Stimulated activated effector memory CD8-positive, alpha-beta T cell treated with anti-CD3 and anti-CD28 coated beads, Interleukin-12 subunit alpha, Interleukin-12 subunit beta, amount 100 ng/mL, for 72 hours (primary cell): ENCODE results near the gene HIRIP3.

Experiments
- ATAC-seq: fragments of 150-1000 bp; cut with Tn5 transposase; 2 replicates; pipeline ENCODE4 v1.10.0; 2021
- DNase-seq, 2 donors: peaks; one replicate each; pipeline ENCODE4 v3.0.0; 2021 to 2022; ENCODE audit warnings: low spot score in 2 of 2
- H3K27ac Mint-ChIP-seq: one replicate; pipeline ENCODE4 v1.8.0; 2022; ENCODE audit warnings: mild to moderate bottlenecking, mixed read lengths
- H3K36me3 Mint-ChIP-seq: one replicate; pipeline ENCODE4 v1.8.0; 2022; ENCODE audit warnings: mild to moderate bottlenecking, mixed read lengths
- H3K4me1 Mint-ChIP-seq: one replicate; pipeline ENCODE4 v1.8.0; 2022; ENCODE audit warnings: mixed read lengths
- H3K4me3 Mint-ChIP-seq: one replicate; pipeline ENCODE4 v1.8.0; 2022; ENCODE audit warnings: mild to moderate bottlenecking, mixed read lengths
- H3K9me3 Mint-ChIP-seq: one replicate; pipeline ENCODE4 v1.8.0; 2022; ENCODE audit warnings: mixed read lengths

The HIRIP3 gene

GRCh38 chr16:29984764-29985147 is 10.7 kb downstream of the HIRIP3 start:
- peaks cover 6% of the 10 kb centered on the region for H3K4me1 Mint-ChIP-seq
- no peak overlapping the region for H3K4me3 Mint-ChIP-seq
- H3K9me3 Mint-ChIP-seq: no peaks in the 10 kb centered on the region
- ATAC-seq (no peak), DNase-seq (no peak)
- H3K36me3 Mint-ChIP-seq: peaks cover 94% of the 10 kb centered on the region
- no peak overlapping the region for H3K27ac Mint-ChIP-seq

- Mint-ChIP-seq H3K27ac (peak overlapping the region; percentile 71), H3K4me1 (peaks cover 10% of the 10 kb centered on the region), H3K36me3 (peaks cover 94% of the 10 kb centered on the region), H3K4me3 (no peak overlapping the region), H3K9me3 (no peaks in the 10 kb centered on the region)
- no peak for DNase-seq
- no peak for ATAC-seq
Measured at GRCh38 chr16:29984137-29984763, 11.2 kb downstream of the HIRIP3 start.

- Mint-ChIP-seq H3K4me3 (no peak overlapping the region), H3K9me3 (no peaks in the 10 kb centered on the region), H3K36me3 (peaks cover 94% of the 10 kb centered on the region), H3K27ac (peak overlapping the region; percentile 71), H3K4me1 (peaks cover 15% of the 10 kb centered on the region)
- ATAC-seq (no peak), DNase-seq (no peak)
Measured at GRCh38 chr16:29983420-29984136, 11.8 kb downstream of the HIRIP3 start.

GRCh38 chr16:29982560-29983419 is 12.6 kb downstream of the HIRIP3 start:
- no peak for ATAC-seq
- H3K4me1 Mint-ChIP-seq: peaks cover 11% of the 10 kb centered on the region
- no peak overlapping the region for H3K4me3 Mint-ChIP-seq
- H3K27ac Mint-ChIP-seq: peak overlapping the region; percentile 71
- DNase-seq: no peak
- peaks cover 91% of the 10 kb centered on the region for H3K36me3 Mint-ChIP-seq
- H3K9me3 Mint-ChIP-seq: no peaks in the 10 kb centered on the region

- peaks cover 42% of the 10 kb centered on the region for H3K4me1 Mint-ChIP-seq
- H3K9me3 Mint-ChIP-seq: no peaks in the 10 kb centered on the region
- no peak overlapping the region for H3K4me3 Mint-ChIP-seq
- DNase-seq: no peak
- peak overlapping the region; percentile 1 for H3K27ac Mint-ChIP-seq
- no peak for ATAC-seq
- peaks cover 74% of the 10 kb centered on the region for H3K36me3 Mint-ChIP-seq
Measured at GRCh38 chr16:29978564-29979270, 16.7 kb downstream of the HIRIP3 start.

GRCh38 chr16:29978081-29978480 is 17.3 kb downstream of the HIRIP3 start:
- peaks cover 48% of the 10 kb centered on the region for H3K4me1 Mint-ChIP-seq
- H3K27ac Mint-ChIP-seq: peak overlapping the region; percentile 1
- H3K9me3 Mint-ChIP-seq: no peaks in the 10 kb centered on the region
- no peak for ATAC-seq
- no peak for DNase-seq
- peaks cover 71% of the 10 kb centered on the region for H3K36me3 Mint-ChIP-seq
- no peak overlapping the region for H3K4me3 Mint-ChIP-seq

GRCh38 chr16:29977063-29977825 is 18.2 kb downstream of the HIRIP3 start:
- H3K4me3 Mint-ChIP-seq: no peak overlapping the region
- H3K36me3 Mint-ChIP-seq: peaks cover 63% of the 10 kb centered on the region
- no peaks in the 10 kb centered on the region for H3K9me3 Mint-ChIP-seq
- ATAC-seq (no peak), DNase-seq (no peak)
- peak overlapping the region; percentile 95 for H3K27ac Mint-ChIP-seq
- H3K4me1 Mint-ChIP-seq: peaks cover 49% of the 10 kb centered on the region

GRCh38 chr16:29975811-29976511 is 19.5 kb downstream of the HIRIP3 start:
- Mint-ChIP-seq H3K36me3 (peaks cover 56% of the 10 kb centered on the region), H3K4me1 (peaks cover 49% of the 10 kb centered on the region), H3K4me3 (peak overlapping the region; percentile 97), H3K27ac (peak overlapping the region; percentile 95), H3K9me3 (no peaks in the 10 kb centered on the region)
- no peak for DNase-seq
- ATAC-seq: no peak

GRCh38 chr16:29975134-29975538 is 20.3 kb downstream of the HIRIP3 start:
- Mint-ChIP-seq H3K4me3 (peak overlapping the region; percentile 97), H3K4me1 (peaks cover 49% of the 10 kb centered on the region)
- ATAC-seq: no peak

GRCh38 chr16:29974291-29975133 is 20.9 kb downstream of the HIRIP3 start:
- Mint-ChIP-seq H3K4me1 (peaks cover 47% of the 10 kb centered on the region), H3K9me3 (no peaks in the 10 kb centered on the region), H3K36me3 (peaks cover 52% of the 10 kb centered on the region), H3K27ac (peak overlapping the region; percentile 95), H3K4me3 (peak overlapping the region; percentile 97)
- ATAC-seq (no peak), DNase-seq (no peak)

More at GRCh38 chr16:29975134-29975538, 20.3 kb downstream of the HIRIP3 start:
- no peaks in the 10 kb centered on the region for H3K9me3 Mint-ChIP-seq
- peak overlapping the region; percentile 95 for H3K27ac Mint-ChIP-seq
- no peak for DNase-seq
- peaks cover 54% of the 10 kb centered on the region for H3K36me3 Mint-ChIP-seq

GRCh38 chr16:29973384-29974246 is 21.8 kb downstream of the HIRIP3 start, which contains the start of gene TAOK2:
TAOK2 (plus strand) TSS chr16:29973868; CDS start chr16:29977773, 3,905 bp downstream.
- Mint-ChIP-seq H3K4me3 (peak within 1 kb of the TSS; percentile 97), H3K4me1 (peaks cover 40% of the 10 kb centered on the region), H3K27ac (peak within 1 kb of the TSS; percentile 95), H3K36me3 (peaks cover 52% of the 10 kb centered on the region), H3K9me3 (no peaks in the 10 kb centered on the region)
- DNase-seq (peak; percentile 92 to 99), ATAC-seq (peak; percentile 98)

- peak overlapping the region; percentile 97 for H3K4me3 Mint-ChIP-seq
- H3K36me3 Mint-ChIP-seq: peaks cover 53% of the 10 kb centered on the region
- no peak for ATAC-seq
- no peaks in the 10 kb centered on the region for H3K9me3 Mint-ChIP-seq
- H3K4me1 Mint-ChIP-seq: peaks cover 40% of the 10 kb centered on the region
- peak overlapping the region; percentile 95 for H3K27ac Mint-ChIP-seq
- DNase-seq: no peak
Measured at GRCh38 chr16:29972992-29973383, 22.4 kb downstream of the HIRIP3 start.
